ENCODE results near the gene NLRP12. TPM values are rescaled to one million over a fixed set of nuclear protein-coding genes. Genes with fewer than 3 reads are reported as not detected.
A peak's percentile ranks its signal among the peaks of the same experiment; 100 is the strongest.

The NLRP12 gene
- total RNA-seq, 1 donor from 2014 or later: not detected

DNA sequence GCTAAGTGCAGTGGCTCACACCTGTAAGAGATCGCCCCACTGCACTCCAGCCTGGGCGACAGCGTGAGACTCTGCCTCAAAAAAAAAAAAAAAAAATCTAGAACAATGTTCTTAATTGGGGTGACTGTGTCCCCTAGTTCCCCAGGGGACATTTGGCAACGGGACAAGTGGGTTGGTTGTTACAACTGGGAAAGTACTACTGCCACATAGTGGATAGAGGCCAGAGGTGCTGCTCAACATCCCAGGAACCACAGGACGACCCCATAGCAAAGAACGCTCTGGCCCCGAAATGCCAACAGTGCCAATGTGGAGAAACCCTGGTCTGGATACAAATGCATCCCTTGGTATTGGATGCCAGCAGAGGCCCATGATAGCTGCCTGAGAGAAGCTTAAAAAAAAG lies 11.8 kb downstream of the NLRP12 start:
- no peaks in the 10 kb centered on the region for H3K36me3 Mint-ChIP-seq (ENCODE audit: unreplicated experiment)
- no peaks in the 10 kb centered on the region for H3K9me3 Mint-ChIP-seq (ENCODE audit: unreplicated experiment)
- DNase-seq (ENCODE audit: extremely low spot score, unreplicated experiment): no peak
- no peaks in the 10 kb centered on the region for H3K4me1 Mint-ChIP-seq (ENCODE audit: unreplicated experiment)
- no peaks in the 10 kb centered on the region for H3K27me3 Mint-ChIP-seq (ENCODE audit: unreplicated experiment)
- no peak overlapping the region for H3K27ac Mint-ChIP-seq (ENCODE audit: unreplicated experiment)
- TF ChIP-seq, protein P1, sequence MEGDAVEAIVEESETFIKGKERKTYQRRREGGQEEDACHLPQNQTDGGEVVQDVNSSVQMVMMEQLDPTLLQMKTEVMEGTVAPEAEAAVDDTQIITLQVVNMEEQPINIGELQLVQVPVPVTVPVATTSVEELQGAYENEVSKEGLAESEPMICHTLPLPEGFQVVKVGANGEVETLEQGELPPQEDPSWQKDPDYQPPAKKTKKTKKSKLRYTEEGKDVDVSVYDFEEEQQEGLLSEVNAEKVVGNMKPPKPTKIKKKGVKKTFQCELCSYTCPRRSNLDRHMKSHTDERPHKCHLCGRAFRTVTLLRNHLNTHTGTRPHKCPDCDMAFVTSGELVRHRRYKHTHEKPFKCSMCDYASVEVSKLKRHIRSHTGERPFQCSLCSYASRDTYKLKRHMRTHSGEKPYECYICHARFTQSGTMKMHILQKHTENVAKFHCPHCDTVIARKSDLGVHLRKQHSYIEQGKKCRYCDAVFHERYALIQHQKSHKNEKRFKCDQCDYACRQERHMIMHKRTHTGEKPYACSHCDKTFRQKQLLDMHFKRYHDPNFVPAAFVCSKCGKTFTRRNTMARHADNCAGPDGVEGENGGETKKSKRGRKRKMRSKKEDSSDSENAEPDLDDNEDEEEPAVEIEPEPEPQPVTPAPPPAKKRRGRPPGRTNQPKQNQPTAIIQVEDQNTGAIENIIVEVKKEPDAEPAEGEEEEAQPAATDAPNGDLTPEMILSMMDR (IDR thresholded peaks at IDR 0.05): no peak
- no peak overlapping the region for H3K4me3 Mint-ChIP-seq (ENCODE audit: unreplicated experiment)

DNA sequence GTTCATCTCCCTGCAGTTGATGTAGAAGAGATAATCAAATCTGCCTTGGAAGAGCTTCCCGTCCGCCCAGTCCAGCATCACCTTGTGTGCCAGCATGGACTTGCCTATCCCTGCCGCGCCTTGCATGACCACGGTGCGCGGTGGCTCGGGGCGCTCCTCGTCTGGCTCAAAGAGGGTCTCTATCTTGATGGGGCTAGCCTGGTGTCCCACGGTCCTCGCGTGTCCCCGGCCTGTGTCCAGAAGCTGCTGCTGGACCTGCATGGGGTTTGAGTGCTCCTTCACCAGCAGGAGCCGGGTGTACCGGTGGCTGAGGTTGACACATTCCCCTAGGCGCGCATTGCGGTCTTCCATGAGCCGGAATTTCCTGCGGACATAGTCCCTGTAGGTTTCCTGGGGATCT lies 13.2 kb downstream of the NLRP12 start:
- no peak for DNase-seq (ENCODE audit: extremely low spot score, unreplicated experiment)
- Mint-ChIP-seq H3K4me1 (ENCODE audit: unreplicated experiment) (no peaks in the 10 kb centered on the region), H3K9me3 (ENCODE audit: unreplicated experiment) (no peaks in the 10 kb centered on the region), H3K27ac (ENCODE audit: unreplicated experiment) (no peak overlapping the region), H3K27me3 (ENCODE audit: unreplicated experiment) (no peaks in the 10 kb centered on the region), H3K36me3 (ENCODE audit: unreplicated experiment) (no peaks in the 10 kb centered on the region), H3K4me3 (ENCODE audit: unreplicated experiment) (no peak overlapping the region)
- TF ChIP-seq, protein P1 (IDR thresholded peaks at IDR 0.05): no peak

DNA sequence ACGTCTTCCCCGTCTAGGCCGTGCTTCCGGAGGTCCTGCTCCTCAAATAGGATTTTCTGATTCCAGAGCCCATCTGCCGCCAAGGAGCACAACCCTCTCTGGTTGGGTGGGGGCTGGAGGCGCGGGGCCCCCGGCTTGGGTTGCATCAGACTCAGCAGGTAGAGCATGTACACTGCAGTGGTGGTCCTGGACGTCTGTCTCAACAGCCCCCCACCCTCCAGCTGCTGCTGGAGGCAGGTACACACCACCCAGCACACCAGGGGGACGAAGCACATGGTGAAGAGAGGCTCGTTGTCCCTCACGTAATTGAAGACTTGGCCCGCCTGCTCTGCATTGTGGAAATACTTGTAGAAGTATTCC lies 13.9 kb downstream of the NLRP12 start:
- no peaks in the 10 kb centered on the region for H3K4me1 Mint-ChIP-seq (ENCODE audit: unreplicated experiment)
- H3K36me3 Mint-ChIP-seq (ENCODE audit: unreplicated experiment): no peaks in the 10 kb centered on the region
- TF ChIP-seq, protein P1 (IDR thresholded peaks at IDR 0.05): no peak
- H3K4me3 Mint-ChIP-seq (ENCODE audit: unreplicated experiment): no peak overlapping the region
- H3K9me3 Mint-ChIP-seq (ENCODE audit: unreplicated experiment): no peaks in the 10 kb centered on the region
- H3K27me3 Mint-ChIP-seq (ENCODE audit: unreplicated experiment): no peaks in the 10 kb centered on the region
- no peak for DNase-seq (ENCODE audit: extremely low spot score, unreplicated experiment)
- no peak overlapping the region for H3K27ac Mint-ChIP-seq (ENCODE audit: unreplicated experiment)

DNA sequence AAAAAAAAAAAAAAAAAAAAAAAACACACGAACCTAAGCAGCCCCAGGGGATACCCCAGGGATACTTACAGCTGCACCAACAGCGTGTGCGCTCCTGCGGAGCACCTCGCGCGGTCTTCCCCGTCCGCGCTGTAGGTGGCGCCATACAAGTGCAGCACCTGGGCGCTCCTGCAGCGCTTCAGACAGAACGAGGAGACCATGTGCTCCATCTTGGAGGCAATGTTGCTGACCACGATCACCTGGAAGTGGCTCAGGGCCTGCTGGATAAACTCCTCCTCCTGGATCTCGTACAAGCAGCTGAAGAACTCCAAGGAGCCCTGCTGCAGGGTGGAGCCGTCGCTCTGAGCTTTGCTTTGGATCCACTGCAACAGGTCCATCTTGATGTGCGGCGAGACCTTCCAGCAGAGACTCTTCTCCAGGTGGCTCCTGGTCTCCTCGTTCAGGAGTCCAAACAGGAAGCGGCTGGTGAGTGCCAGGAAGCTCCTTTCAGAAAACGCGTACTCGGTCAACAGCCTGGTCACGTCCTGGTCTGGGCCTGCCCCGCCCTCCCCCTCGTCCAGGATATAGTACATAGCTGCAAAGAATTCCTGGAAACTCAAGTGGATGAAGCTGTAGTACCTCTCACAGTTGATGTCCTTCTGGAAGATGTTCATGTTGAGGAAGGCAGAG lies 14.5 kb downstream of the NLRP12 start:
- no peaks in the 10 kb centered on the region for H3K4me1 Mint-ChIP-seq (ENCODE audit: unreplicated experiment)
- TF ChIP-seq, protein P1 (IDR thresholded peaks at IDR 0.05): no peak
- no peak overlapping the region for H3K4me3 Mint-ChIP-seq (ENCODE audit: unreplicated experiment)
- H3K9me3 Mint-ChIP-seq (ENCODE audit: unreplicated experiment): no peaks in the 10 kb centered on the region
- no peaks in the 10 kb centered on the region for H3K27me3 Mint-ChIP-seq (ENCODE audit: unreplicated experiment)
- DNase-seq (ENCODE audit: extremely low spot score, unreplicated experiment): no peak
- H3K27ac Mint-ChIP-seq (ENCODE audit: unreplicated experiment): no peak overlapping the region
- no peaks in the 10 kb centered on the region for H3K36me3 Mint-ChIP-seq (ENCODE audit: unreplicated experiment)

DNA sequence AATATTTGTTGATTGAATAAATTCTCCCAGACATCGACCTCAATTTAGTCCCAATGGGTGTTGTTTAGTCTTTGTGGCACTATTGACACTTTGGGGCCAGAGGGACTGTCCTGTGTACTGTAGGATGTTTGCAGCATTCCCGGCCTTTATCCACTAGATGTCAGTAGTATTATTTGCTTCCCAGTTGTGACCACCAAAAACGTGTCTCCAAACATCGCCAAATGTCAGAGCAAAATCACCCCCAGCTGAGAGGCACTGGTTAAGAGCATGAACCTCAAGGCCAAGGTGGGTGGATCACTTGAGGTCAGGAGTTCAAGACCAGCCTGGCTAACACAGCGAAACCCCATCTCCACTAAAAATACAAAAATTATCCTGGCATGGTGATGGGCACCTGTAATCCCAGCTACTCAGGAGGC lies 15.4 kb downstream of the NLRP12 start:
- Mint-ChIP-seq H3K36me3 (ENCODE audit: unreplicated experiment) (no peaks in the 10 kb centered on the region), H3K4me1 (ENCODE audit: unreplicated experiment) (no peaks in the 10 kb centered on the region), H3K27ac (ENCODE audit: unreplicated experiment) (no peak overlapping the region), H3K27me3 (ENCODE audit: unreplicated experiment) (no peaks in the 10 kb centered on the region), H3K4me3 (ENCODE audit: unreplicated experiment) (no peak overlapping the region), H3K9me3 (ENCODE audit: unreplicated experiment) (no peaks in the 10 kb centered on the region)
- TF ChIP-seq, protein P1 (IDR thresholded peaks at IDR 0.05): peak; percentile 27
- DNase-seq (ENCODE audit: extremely low spot score, unreplicated experiment): no peak
